NAMALWA (cell line): ENCODE measurements around the gene LAS1L.
"Not testable (repeated sequence)": the region's sequence is repeated elsewhere in the genome, so short reads cannot be mapped to it uniquely, and the experiment has no call there.

Source experiments
- DNase-seq: peaks from one replicate; pipeline ENCODE4 v3.0.0-alpha.2; 2015; ENCODE audit warnings: low spot score

LAS1L gene

DNA sequence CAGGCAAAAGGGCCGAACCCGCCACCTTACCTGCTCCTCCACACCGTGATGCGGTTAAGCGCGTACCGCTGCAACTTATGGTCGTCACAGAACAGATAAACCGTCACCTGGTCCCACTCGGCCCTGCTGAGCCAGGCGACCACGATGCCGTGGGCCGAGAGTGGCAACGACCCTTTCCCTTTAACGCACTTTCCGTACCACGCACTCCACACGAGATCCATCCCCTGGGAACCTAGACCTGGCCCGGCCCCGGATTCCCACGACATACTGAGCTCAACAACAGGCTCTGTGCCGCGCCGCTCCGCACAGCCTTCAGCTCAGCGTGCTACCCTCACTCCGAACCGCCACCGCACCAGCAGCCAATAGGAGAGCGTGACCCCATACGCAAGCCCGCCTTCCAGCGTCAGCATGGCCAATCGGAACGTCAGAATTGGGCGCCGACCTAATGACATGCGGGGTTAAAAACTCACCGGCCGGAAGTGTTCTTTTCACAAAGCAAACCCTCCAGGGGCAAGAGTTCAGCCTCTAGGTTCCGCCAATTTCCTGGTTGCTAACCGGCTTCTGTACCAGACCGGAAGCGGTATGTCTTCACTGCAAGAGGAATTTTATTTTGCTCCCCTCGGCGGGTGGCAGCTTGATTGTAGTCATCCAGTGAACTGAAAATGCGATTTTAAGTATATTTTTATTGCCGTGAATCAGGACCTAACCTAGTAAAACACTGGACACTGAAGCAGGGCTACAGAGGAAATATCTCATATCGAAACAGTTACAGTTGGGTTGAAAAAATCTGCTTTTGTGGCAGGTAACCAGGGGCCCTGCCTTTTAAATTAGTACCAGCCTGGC, at the start of gene LAS1L:
Gene LAS1L (minus strand): TSS at position 338 of the 843 bp plus-strand sequence. CDS start 72 bp downstream, at position 266.
- peak; percentile 95 for DNase-seq

DNA sequence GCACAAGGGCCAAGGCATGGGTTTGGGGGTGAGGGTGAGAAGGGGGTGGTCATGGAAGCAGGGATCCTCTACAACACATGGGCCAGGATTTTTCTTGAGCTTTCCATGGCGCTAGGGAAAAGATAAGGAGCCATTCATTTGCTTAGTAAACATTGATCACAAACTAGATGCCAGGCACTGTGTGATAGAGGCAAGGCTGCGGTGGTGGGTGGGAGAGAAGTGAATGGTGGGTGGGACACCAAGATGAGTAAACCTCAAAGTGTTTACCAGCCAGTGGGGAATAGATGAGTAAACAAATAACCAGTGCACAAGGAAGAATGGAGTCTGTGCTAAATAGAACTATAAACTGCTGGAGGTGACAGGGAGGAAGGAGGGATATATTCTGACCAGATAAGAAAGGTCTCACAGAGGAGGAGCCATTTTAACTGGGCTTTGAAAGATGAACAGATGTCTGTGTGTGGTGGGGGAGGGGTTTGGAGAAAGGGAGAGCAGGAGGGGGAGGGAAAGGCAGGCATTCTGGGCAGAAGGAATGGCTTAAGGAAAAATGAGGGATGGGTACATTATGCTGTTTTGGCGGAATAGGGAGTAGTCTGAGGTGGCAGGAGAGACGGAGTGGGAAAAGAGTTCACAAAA, 48.0 kb upstream of the LAS1L start:
- no peak for DNase-seq

DNA sequence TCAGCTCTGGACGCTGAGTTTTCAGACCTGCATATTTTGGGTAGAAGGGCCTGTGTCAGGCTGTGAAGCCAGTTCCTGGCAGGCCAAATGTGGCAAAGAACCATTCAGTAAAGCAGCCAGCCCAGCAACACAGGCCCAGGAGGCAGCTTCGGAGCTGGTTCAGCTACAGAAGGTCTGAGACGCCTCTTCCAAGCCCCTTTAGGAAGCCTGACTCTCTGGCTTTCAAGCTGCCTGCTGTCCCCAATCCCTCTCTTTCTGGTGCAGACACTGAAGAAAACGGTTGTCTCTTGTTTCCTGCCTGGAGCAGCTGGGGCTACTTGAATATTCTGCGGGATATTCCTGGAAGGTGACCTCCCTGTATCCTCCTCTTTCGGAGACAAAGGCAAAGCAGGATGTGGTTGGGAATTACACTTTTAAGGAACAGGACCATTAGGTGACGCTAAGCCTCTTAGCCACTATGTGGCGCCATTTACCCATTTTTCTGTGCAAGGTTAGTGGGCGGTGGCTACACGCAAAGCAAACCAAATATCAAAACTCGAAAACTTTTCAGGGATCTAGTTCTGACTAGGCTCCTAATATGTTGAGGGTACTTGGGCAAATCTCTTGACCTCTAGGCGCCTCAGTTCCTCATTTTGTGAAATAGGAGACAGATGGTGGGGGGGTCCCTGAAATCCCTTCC, 47.2 kb upstream of the LAS1L start:
- peak; percentile 67 for DNase-seq

DNA sequence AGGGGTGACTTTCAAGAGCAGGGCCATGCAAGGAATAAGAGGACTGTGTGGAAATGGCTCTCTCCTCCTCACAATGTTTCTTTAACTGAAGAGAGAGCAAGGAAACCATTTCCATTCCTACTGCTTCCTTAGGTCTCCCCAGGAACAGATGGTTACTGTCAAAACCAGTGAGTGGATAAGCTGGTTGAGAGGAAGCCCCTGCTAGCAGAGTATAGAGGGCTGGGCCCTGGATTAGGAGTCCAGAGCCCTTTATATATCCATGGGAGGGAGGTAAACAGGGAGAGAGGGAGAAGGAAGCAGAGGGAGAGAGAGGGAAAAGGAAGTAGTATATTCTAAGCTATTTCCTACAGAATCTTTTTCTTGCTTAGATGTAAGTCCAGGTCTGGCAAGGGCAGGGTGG, 43.8 kb upstream of the LAS1L start:
- DNase-seq = no peak

DNA sequence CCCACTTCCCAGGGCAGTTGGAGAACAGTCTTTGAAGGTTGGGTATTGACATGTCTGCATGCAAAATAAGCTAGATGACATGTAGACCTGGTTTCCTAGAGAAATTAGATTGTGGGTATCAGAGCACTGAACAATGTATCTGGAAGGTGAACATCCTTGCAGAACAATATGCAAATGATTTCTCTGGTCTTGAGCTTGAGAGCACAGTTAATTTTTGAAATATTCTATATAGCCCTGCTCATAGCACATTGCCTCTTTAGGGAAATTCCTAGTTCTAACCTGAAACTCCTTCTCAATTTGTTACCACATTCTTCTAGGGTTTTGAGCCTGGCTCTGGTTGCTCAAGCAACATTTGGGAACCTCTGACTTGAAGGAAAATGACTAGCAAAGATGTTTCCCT, 41.6 kb upstream of the LAS1L start:
- DNase-seq = no peak

DNA sequence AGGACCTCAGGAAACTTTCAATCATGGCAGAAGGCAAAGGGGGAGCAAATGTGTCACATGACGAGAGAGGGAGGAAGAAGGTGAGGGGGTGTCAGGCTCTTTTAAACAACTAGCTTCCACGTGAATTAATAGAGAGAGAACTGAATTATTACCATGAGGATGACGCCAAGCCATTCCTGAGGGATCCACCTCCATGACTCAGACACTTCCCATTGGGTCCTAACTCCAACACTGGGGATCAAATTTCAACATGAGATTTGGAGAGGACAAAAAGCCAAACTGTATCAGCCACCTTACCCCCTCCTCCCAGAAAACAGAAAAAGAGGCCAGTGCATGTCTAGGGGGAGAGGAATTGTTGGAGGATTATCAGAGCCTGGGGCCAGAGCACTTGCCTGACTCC, 40.4 kb upstream of the LAS1L start:
- DNase-seq = no peak

DNA sequence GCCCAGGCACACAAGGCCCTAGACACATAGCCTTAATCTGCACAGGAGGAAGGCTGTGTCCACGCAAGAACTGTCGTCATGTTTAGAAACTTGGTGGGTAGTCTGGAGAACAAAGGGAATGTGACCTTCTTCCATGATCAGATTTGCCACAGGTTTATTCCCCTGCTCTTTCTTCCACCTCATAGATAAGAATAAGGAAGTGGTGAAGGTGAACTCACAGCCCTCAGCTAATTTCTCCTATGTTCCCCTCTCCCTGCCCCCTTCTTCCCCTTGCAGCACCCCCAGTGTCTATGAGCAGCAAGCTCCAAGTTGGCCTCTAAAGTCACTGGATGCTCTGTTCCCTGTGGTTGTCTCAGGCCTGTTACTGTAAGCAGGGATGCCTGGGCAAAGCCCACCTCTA, 39.8 kb upstream of the LAS1L start:
- no peak for DNase-seq

DNA sequence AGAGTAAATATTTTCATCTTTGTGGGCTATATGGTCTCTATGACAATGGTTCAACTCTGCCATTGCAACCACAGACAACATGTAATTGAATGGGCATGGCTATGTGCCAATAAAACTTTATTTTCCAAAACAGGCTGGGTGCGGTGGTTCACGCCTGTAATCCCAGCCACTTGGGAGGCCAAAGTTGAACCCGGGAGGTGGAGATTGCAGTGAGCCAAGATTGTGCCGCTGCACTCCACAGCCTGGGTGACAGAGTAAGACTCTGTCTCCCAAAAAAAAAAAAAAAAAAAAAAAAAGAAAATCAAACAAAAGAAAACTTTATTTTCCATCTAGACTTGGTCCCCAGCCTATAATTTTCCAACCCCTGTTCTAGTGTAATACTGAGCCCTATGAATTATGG, 38.4 kb upstream of the LAS1L start:
- no peak for DNase-seq

DNA sequence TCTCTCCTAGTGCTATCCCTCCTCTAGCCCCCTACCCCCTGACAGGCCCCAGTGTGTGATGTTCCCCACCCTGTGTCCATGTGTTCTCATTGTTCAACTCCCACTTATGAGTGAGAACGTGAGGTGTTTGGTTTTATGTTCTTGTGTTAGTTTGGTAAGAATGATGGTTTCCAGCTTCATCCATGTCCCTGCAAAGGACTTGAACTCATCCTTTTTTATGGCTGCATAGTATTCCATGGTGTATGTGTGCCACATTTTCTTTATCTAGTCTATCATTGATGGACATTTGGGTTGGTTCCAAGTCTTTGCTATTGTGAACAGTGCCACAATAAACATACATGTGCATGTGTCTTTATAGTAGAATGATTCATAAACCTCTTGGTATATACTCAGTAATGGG, 28.3 kb upstream of the LAS1L start:
- DNase-seq = not testable (repeated sequence)

DNA sequence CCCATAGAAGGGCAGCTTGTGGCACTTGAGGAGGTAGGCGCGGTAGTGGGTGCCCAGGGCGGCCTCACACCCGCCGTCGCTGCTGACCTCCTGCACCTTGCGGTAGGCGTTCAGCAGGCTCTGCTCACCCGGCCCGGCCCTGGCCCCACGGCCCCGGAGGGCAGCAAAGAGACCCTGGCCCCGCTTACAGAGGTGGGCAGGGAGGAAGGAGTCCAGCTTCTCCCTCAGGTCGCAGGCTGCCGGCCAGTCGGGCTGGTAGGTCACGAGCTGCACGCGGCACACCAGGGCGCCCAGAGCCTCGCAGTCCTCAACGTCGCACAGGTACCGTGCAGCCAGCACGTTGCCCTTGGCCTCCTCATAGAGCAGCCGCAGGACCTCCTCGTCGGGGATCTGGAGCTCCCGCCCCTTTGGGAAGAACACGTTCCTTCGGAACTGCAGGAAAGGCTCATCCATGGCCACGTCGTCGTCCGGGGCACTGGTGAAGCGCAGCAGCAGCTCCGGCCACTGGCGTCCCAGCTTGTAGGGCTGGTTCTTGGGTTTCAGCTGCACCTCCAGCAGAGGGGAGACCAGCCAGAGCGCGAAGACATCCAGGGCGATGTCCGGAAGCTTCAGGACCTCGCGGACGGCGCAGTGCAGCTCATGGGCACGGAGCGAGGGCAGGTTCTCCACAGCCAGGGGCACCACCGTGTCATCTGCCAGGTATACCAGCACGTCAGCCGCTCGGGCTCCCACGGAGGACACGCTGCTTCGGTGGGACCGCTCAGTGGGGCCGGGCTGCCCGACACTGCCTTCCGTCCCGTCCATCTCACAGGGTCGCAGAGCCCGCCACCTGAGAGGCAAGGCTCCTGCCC, 17.1 kb upstream of the LAS1L start:
- DNase-seq = no peak

DNA sequence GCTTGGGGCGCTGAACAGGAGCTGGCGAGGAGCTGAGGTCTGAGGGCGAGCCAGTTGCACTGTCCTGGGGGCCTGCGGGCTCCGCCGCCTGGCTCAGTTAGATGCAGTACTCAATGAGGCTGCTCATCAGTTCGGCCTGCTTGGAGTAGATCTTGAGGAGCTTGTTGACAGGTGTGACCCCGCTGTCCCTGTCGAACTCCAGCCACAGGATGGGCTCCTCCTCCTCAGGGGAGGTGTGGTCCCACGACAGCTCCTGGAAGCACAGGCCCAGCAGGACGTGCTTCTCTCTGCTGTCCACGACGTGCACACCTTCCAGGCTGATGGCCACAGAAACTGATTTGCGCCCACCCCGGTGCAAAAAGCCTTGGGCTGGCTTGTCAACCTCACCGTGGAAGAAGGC, 16.5 kb upstream of the LAS1L start:
- DNase-seq = no peak

DNA sequence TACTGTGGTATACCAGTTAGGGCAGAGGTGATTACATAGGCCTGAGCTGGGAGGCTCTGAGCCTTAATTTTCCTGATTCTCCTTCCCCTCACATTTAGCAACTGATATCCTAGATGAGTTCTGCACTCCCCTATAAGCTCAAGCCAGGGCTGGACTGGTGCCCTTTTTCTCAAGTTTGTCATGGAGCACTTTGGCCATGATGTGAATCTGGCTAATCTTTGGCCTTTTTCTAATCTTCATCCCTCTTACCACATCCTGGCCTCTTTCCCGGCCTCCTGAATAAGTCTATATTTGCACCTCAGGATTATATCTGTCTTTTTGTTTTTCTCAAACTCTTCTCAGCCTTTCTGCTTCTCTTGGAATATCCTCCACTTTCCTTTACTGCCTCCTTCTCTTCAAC, 10.9 kb upstream of the LAS1L start:
- DNase-seq = no peak

DNA sequence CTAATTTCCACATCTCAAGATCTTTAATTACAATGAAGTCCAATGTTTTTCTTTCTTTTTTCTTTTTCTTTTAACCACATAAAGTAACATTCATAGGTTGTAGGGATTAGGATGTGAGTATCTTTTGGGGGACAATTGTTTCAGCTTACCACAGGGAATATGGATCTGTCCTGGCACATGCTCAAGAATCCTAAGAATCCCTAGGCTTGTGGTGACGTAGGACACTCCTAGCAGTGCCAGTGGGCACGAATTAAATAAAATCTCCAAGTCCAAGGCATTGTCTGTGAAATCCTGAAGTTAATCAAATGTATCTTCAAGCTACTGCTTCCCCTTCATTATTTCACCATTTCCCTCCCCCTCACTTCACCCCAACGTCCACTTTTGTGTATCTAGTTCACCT, 2.6 kb upstream of the LAS1L start:
- DNase-seq = no peak

DNA sequence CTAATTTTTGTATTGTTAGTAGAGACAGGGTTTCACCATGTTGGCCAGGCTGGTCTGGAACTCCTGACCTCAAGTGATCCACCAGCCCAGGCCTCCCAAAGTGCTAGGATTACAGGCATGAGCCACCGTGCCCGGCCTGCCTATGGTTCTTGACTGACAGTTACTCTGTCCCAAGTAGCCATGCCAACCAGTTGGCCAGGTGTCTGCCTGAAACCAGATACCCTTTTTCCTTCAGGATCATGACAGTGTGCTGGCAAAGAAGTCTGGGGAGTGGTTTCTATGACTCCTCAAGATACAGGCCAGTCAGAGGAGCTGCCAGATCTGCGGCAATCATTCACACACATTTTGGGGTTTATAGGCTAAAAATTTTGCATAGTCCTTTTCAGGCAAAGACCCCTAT, 1.7 kb upstream of the LAS1L start:
- no peak for DNase-seq

DNA sequence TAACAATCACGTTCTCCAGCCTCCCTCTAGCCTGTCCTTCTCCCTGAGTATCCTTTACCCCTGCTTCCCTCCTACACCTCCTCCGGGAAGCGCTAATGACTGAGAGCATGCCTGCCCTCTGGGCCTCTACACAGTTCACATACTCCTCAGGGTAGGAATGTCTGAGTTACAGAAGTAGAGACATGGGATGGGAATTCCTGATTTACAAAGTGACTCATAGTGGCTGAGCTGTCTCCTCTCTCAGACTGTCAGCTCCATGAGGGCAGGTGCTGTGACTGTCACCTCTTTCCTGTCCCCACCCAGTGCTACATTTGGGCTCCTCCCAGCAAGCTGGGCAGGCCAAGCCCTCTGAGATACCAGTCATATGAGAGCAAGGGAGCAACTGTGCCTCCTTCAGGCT, 2.6 kb downstream of the LAS1L start:
- no peak for DNase-seq

DNA sequence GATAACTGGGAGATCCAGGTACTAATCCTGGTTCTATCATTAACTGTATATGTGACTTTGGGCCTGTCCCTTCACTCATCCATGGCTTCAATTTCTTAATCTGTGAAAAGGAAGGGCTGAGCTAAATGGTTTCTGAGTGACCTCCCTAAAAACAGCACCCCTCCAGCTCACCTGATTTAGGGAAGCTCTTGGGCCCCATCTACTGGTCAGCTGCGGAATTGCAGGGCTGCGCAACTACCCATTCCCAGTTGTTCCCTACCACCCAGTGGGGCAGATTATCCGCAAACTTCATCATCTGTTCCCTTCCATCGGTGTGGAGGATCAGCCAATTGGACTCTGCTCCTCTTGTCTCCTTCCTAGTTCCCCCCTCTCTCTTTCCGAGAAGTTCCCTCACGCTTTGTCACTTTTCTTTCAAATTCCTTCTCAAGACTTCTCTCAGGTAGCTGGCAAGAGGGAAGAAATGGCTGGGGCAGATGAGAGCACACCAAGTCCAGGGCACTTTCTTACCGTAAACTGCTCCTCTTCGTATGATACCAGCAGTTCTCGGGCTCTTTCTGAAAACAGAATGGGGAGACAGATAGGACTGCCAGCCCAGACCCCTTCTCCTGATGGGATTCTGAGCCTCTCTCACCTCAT, 5.8 kb downstream of the LAS1L start:
- peak; percentile 46 for DNase-seq

DNA sequence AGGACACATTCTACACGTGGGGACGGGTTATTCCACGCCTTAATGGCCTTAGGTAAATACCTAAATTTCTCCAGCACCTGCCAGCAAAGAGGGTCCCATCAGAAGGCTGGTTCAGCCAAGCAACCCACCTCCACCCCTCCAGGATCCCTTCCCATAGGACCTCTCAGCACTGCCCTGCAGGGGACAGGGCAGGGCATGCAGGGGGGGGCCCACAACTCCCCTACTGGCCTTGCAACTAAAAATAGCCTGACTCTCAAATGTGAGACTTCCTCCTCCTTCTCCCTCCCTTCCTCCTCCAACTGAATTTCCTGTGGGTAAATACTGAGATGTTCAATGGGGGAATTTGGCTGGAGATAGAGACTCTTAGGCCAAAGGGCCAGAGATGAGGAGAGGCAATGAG, 6.3 kb downstream of the LAS1L start:
- no peak for DNase-seq

DNA sequence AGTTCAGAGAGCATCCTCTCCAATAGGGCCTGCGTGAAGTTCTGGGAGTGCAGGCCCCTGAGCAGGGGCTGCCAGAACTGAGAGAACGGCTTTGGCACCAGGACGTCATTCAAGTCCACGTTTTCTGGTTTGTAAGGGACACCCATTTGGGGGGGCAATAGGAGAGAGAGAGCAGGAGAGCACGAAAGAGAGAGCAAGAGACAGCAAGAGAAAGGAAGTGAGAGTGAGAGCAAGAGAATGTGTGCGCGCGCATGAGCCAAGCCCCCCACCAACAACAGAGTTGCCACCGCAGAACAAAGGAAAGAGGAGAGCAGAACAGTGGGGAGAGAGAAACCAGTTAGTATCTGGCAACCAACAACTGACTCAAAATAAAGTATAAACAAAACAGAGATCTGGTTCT, 10.4 kb downstream of the LAS1L start:
- DNase-seq = no peak

DNA sequence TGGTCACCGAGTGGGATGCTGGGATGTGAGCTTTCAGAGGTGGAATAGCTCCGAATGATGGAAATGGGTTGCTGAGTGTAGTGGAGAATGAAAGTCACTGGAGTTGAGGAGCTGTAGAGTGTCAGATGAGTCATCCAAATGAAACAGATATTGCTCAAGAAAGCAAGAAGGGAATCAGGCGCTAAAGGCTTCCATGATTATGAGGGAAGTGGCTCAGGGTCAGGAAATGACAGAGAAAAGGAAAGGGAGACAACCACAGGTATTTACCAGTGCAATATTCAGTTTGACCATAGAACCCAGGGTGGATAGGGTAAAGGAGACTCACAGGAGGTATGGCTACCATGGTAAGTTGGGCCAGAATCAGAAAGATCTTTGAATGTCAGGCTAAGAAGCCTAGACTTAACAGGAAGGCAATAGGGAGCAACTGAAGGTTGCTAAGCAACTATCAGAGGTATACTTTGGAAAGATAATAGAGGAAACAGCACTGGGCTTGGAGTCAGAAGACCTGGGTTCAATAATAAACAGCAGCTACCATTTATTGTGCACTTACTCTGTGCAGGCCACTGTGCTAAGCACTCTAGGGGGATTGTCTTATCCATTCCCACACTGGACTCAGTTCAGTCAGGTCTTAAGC, 11.7 kb downstream of the LAS1L start:
- no peak for DNase-seq

DNA sequence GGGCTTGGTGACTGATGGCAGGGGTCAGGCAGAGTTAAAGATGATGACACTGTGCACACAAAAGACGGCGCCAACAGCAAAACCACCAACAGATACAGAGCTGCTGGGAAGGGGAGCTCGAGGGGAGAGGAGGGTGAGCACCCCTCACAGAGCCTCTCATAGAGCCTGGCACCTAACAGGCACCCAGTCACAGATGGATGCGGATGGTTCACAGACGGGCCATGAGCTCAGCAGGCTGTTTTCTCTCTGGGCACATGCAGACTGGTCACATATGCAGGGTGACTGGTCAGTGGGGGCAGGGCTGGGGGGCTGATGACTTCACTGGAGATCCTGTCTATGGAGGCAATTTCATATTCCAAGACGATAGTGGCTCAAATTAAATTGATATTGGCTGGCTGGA, 15.1 kb downstream of the LAS1L start:
- DNase-seq = not testable (repeated sequence)

DNA sequence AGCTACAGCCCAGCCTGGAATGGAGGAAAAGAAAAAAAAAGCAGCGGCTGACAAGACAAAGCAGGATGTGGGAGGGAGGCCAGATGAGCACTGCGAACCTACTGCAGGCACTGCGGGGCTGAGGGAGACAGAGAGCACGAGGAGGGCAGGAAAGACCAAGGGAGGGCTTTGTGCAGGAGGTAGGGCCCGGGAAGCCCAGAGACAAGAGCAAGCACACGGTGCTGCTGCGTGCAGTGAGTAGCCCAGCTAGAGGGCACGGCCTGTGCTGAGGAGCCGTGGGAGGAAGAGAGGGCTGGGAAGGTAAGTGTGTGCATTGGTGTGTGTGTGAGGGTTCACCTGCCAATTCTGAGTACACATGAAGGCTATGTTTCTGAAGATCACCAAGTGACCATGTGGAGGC, 15.6 kb downstream of the LAS1L start:
- not testable (repeated sequence) for DNase-seq
